GM12872 (cell line): ENCODE data around the gene METTL15.

Source experiments
- CTCF ChIP-seq: IDR thresholded peaks from 3 replicates; pipeline ENCODE4 v1.5.1; 2011; ENCODE audit warnings: low read depth, mild to moderate bottlenecking, low read length, moderate library complexity; ENCODE audit not compliant: insufficient read depth

METTL15 gene

GRCh38 chr11:28315440-28315839 lies 207.3 kb downstream of the METTL15 start:
- no peak for TF ChIP-seq CTCF

GRCh38 chr11:28318871-28319270 lies 210.7 kb downstream of the METTL15 start:
- TF ChIP-seq CTCF, result no peak

- TF ChIP-seq CTCF, result no peak
Observed at GRCh38 chr11:28323621-28324020, 215.4 kb downstream of the METTL15 start.

GRCh38 chr11:28337701-28338100 lies 229.5 kb downstream of the METTL15 start:
- TF ChIP-seq CTCF, result no peak

GRCh38 chr11:28338371-28338770 lies 230.2 kb downstream of the METTL15 start:
- no peak for TF ChIP-seq CTCF

- TF ChIP-seq CTCF, result no peak
Observed at GRCh38 chr11:28339488-28339887, 231.3 kb downstream of the METTL15 start.

- no peak for TF ChIP-seq CTCF
Observed at GRCh38 chr11:28342716-28343115, 234.5 kb downstream of the METTL15 start.
